ENCODE data around the gene POLA1. TPM values are rescaled to one million over a fixed set of nuclear protein-coding genes. Genes with fewer than 3 reads are reported as not detected.

POLA1 gene
- total RNA-seq, 1 donor from 2014 or later, result 11.1 TPM

- H3K27me3 ChIP-seq, result no peaks in the 10 kb centered on the region
- no peaks in the 10 kb centered on the region for H3K36me3 ChIP-seq
- intact Hi-C loops (cut with DNase I), result no loop called here
These were observed 261.7 kb downstream of the POLA1 start for GRCh38 chrX:24955372-24955930.

DNA sequence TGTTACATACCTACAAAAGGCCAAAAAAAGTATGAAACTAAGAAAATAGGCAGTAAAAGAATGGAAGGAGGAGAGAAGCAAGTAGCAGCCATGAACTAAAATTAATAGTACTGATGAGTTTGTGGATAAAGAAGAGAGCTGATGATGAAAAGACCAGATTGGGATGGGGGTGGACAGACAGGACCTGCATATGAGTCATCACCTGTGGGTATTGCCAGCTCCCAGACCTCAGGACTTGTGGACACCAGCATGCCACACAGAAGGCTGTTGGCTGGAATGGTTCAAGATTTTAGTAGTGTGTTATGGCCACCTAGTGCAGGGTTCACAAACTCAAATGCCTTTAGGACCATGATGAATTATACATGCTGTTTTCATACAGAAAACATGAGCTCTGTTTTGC is 263.1 kb downstream of the POLA1 start:
- ATAC-seq (no peak), DNase-seq (no peak)
- Histone ChIP-seq H3K36me3 (no peaks in the 10 kb centered on the region), H3K4me1 (no peaks in the 10 kb centered on the region), H3K4me3 (no peak overlapping the region), H3K9me3 (no peaks in the 10 kb centered on the region), H3K27me3 (no peaks in the 10 kb centered on the region), H3K27ac (no peak overlapping the region)
- no peak for TF ChIP-seq CTCF (IDR thresholded peaks at IDR 0.05)
- intact Hi-C loops (cut with DNase I), result no loop called here

More at GRCh38 chrX:24955372-24955930, 261.7 kb downstream of the POLA1 start:
- Histone ChIP-seq H3K4me3 (no peak overlapping the region), H3K27ac (no peak overlapping the region), H3K9me3 (no peaks in the 10 kb centered on the region), H3K4me1 (no peaks in the 10 kb centered on the region)
- TF ChIP-seq CTCF (IDR thresholded peaks at IDR 0.05), result no peak
- ATAC-seq, result no peak
- DNase-seq, result no peak

GRCh38 chrX:24961809-24962208 is 268.1 kb downstream of the POLA1 start:
- no peak for ATAC-seq
- DNase-seq, result no peak
- Histone ChIP-seq H3K36me3 (no peaks in the 10 kb centered on the region), H3K4me3 (no peak overlapping the region), H3K4me1 (no peaks in the 10 kb centered on the region), H3K9me3 (no peaks in the 10 kb centered on the region), H3K27ac (no peak overlapping the region), H3K27me3 (no peaks in the 10 kb centered on the region)
- intact Hi-C loops (cut with DNase I), result no loop called here
- no peak for TF ChIP-seq CTCF (IDR thresholded peaks at IDR 0.05)

DNA sequence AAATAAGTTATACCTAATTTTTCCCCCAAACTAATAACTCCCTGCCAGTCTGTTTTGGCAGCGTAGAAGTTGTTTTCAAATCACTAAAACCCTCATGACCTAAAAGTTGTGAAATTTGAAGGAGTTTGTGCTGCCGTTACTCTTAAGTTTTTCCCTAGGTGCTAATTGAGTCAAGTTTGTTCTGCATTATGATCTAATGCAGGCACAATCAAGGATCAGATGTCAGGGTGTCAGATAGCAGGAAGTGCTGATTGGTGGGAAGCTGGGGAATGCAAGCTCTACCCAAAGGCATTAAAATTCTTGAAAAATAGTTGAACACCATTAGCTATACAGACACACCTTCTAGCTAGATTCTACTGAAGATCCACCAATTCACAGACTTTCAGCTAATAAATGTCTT is 270.1 kb downstream of the POLA1 start:
- Histone ChIP-seq H3K4me3 (no peak overlapping the region), H3K9me3 (no peaks in the 10 kb centered on the region), H3K4me1 (no peaks in the 10 kb centered on the region), H3K36me3 (no peaks in the 10 kb centered on the region), H3K27ac (no peak overlapping the region), H3K27me3 (no peaks in the 10 kb centered on the region)
- intact Hi-C loops (cut with DNase I), result no loop called here
- DNase-seq (no peak), ATAC-seq (no peak)
- TF ChIP-seq CTCF (IDR thresholded peaks at IDR 0.05), result no peak

DNA sequence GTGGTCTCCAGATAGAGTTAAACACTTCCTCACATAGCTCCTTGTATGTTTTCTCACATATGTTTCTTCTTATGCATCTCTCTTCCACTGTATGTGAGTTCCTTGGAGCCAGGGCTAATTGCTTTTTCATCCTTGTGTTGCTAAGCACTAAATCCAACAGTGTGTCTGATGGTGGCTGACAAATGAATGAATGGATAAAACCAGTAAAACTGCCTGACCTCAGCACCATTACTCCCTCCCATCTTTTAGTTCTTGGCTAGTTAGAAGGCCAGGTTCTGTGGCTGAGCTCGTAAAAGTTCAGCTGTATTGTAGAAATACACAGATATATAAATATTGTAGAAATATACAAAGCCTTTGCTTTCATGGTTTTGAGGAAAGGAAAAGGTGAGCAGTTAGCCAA is 271.7 kb downstream of the POLA1 start:
- intact Hi-C loops (cut with DNase I), result no loop called here
- ATAC-seq (no peak), DNase-seq (no peak)
- H3K36me3 ChIP-seq, result no peaks in the 10 kb centered on the region
- no peak overlapping the region for H3K4me3 ChIP-seq
- no peak overlapping the region for H3K27ac ChIP-seq
- no peaks in the 10 kb centered on the region for H3K9me3 ChIP-seq
- no peaks in the 10 kb centered on the region for H3K27me3 ChIP-seq
- TF ChIP-seq CTCF (IDR thresholded peaks at IDR 0.05), result no peak
- H3K4me1 ChIP-seq, result no peaks in the 10 kb centered on the region

DNA sequence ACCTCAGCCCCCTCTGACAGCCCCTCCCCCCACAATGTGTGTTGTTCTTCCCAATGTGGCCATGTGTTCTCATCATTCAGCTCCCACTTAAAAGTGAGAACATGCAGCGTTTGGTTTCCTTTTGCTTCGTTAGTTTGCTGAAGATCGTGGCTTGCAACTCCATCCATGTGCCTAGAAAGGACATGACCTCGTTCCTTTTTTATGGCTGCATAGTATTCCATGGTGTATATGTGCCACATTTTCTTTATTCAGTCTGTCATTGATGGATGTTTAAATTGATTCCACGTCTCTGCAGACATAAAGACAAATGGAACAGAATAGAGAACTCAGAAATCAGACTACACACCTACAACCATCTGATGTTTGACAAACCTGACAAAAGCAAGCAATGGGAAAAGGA is 276.1 kb downstream of the POLA1 start:
- H3K4me3 ChIP-seq, result no peak overlapping the region
- intact Hi-C loops (cut with DNase I), result no loop called here
- H3K9me3 ChIP-seq, result no peaks in the 10 kb centered on the region
- TF ChIP-seq CTCF (IDR thresholded peaks at IDR 0.05), result no peak
- no peak for DNase-seq
- no peaks in the 10 kb centered on the region for H3K36me3 ChIP-seq
- no peaks in the 10 kb centered on the region for H3K4me1 ChIP-seq
- no peak overlapping the region for H3K27ac ChIP-seq
- H3K27me3 ChIP-seq, result no peaks in the 10 kb centered on the region
- no peak for ATAC-seq
